H1 (cell line): ENCODE results near the gene RILPL1.

ENCODE experiments used
- CREB1 ChIP-seq: IDR thresholded peaks from 2 replicates; pipeline ENCODE4 v1.6.1; 2012; ENCODE audit warnings: inconsistent platforms
- CTCF ChIP-seq, 3 experiments: IDR thresholded peaks; 1 replicate in 2 of 3; 2 replicates in 1 of 3; pipeline versions ENCODE4 v1.5.1 to v1.6.1; 2011; ENCODE audit warnings: low read length in 3 of 3, mild to moderate bottlenecking in 3 of 3, inconsistent platforms in 2 of 3, low read depth in 1 of 3, moderate library complexity in 1 of 3; ENCODE audit not compliant: insufficient read depth in 1 of 3; ENCODE audit errors: control extremely low read depth in 1 of 3
- EP300 ChIP-seq, 2 experiments: IDR thresholded peaks; 1 replicate in 1 of 2; 2 replicates in 1 of 2; pipeline ENCODE4 v1.6.1; 2011 to 2012; ENCODE audit warnings: low read depth in 2 of 2, low read length in 2 of 2, mild to moderate bottlenecking in 2 of 2, borderline replicate concordance in 1 of 2, inconsistent platforms in 1 of 2, moderate library complexity in 1 of 2
- EZH2 ChIP-seq: fragments of 200-600 bp; sonication (generic); IDR thresholded peaks from 2 replicates; pipeline ENCODE4 v1.7.1; 2012; ENCODE audit warnings: low read depth, mild to moderate bottlenecking, moderate library complexity, low read length, inconsistent platforms; ENCODE audit not compliant: severe bottlenecking
- POLR2A ChIP-seq, 2 experiments: IDR thresholded peaks; 1 replicate in 1 of 2; 2 replicates in 1 of 2; pipeline ENCODE4 v1.6.1; 2011; ENCODE audit warnings: low read depth in 2 of 2, low read length in 2 of 2, mild to moderate bottlenecking in 2 of 2; ENCODE audit errors: control extremely low read depth in 1 of 2
- TF ChIP-seq, protein P1 (sequence below): IDR thresholded peaks from 2 replicates; pipeline ENCODE4 v1.6.1; 2011; ENCODE audit warnings: low read length, improper control_type of control experiment
- TF ChIP-seq, protein P2 (sequence below): IDR thresholded peaks from 2 replicates; pipeline ENCODE4 v1.6.1; 2012; ENCODE audit warnings: inconsistent platforms

DNA sequence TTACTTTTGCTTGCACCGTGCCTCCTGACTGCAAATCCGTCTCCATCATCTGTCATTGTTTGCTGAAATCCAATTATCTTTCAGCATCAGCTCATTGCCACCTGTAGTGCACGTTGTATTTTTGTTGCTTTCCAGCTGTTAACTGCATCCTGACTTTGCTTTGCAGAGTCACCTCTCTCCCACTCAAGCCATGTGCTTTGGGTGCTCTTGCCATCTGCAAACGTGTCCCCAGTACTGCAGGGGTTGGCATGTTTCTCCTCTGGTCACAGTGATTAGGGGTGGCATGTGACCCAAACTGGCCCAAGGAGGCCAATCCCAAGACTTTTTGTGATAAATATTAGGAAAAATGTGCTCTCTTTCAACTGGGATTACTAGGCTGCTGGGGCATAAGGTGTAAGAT, 40.4 kb upstream of the RILPL1 start:
- no peak for TF ChIP-seq CTCF (IDR thresholded peaks at IDR 0.05; ENCODE audit: control extremely low read depth in 1 of 3, insufficient read depth in 1 of 3, low read depth in 1 of 3, low read length in 3 of 3)
- TF ChIP-seq EP300 (IDR thresholded peaks at IDR 0.05; ENCODE audit: borderline replicate concordance in 1 of 2, low read depth in 2 of 2, low read length in 2 of 2) = no peak
- TF ChIP-seq, protein P1, sequence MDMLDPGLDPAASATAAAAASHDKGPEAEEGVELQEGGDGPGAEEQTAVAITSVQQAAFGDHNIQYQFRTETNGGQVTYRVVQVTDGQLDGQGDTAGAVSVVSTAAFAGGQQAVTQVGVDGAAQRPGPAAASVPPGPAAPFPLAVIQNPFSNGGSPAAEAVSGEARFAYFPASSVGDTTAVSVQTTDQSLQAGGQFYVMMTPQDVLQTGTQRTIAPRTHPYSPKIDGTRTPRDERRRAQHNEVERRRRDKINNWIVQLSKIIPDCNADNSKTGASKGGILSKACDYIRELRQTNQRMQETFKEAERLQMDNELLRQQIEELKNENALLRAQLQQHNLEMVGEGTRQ = no peak
- TF ChIP-seq, protein P2, sequence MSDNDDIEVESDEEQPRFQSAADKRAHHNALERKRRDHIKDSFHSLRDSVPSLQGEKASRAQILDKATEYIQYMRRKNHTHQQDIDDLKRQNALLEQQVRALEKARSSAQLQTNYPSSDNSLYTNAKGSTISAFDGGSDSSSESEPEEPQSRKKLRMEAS = no peak
- TF ChIP-seq CREB1 = no peak
- no peak for TF ChIP-seq POLR2A (IDR thresholded peaks at IDR 0.05; ENCODE audit: control extremely low read depth in 1 of 2, low read depth in 2 of 2, low read length in 2 of 2)
- no peak for TF ChIP-seq EZH2
